Activated CD4-positive, alpha-beta T cell treated with anti-CD3 and anti-CD28 coated beads for 36 hours (primary cell): ENCODE results near the gene CHMP2B. TPM values are rescaled to one million over a fixed set of nuclear protein-coding genes. Genes with fewer than 3 reads are reported as not detected.
A peak's percentile ranks its signal among the peaks of the same experiment; 100 is the strongest.
"Not testable (repeated sequence)": the region's sequence is repeated elsewhere in the genome, so short reads cannot be mapped to it uniquely, and the experiment has no call there.

Experiments
- ATAC-seq: fragments of 200-7000 bp; cut with Tn5 transposase; one replicate; pipeline ENCODE4 v1.10.0; 2021; ENCODE audit warnings: mild to moderate bottlenecking, moderate library complexity
- CTCF ChIA-PET: fragments of 350-600 bp; sonication (Branson Sonifier 250); formaldehyde crosslinking; loops from one replicate; lab custom pipeline; 2021; ENCODE audit warnings: antibody characterized with exemption; lab: Charles Lee
- POLR2A ChIA-PET: fragments of 350-600 bp; sonication (Branson Sonifier 250); formaldehyde crosslinking; loops from one replicate; lab custom pipeline; 2021; ENCODE audit warnings: antibody characterized with exemption, inconsistent platforms; lab: Charles Lee
- DNase-seq: peaks from one replicate; pipeline ENCODE4 v3.0.0-alpha.2; 2020
- H3K27ac Mint-ChIP-seq: one replicate; pipeline ENCODE4 v1.8.0; 2021; ENCODE audit warnings: mixed read lengths
- H3K27me3 Mint-ChIP-seq: one replicate; pipeline ENCODE4 v1.8.0; 2021; ENCODE audit warnings: mixed read lengths
- H3K36me3 Mint-ChIP-seq: one replicate; pipeline ENCODE4 v1.8.0; 2021; ENCODE audit warnings: low read depth, mixed read lengths
- H3K4me1 Mint-ChIP-seq: one replicate; pipeline ENCODE4 v1.8.0; 2021; ENCODE audit warnings: mixed read lengths
- H3K4me3 Mint-ChIP-seq: one replicate; pipeline ENCODE4 v1.8.0; 2021; ENCODE audit warnings: mild to moderate bottlenecking, moderate library complexity, mixed read lengths
- H3K9me3 Mint-ChIP-seq: one replicate; pipeline ENCODE4 v1.8.0; 2021; ENCODE audit warnings: low read depth, mixed read lengths
- intact Hi-C, 2 experiments: fragments of 100-400 bp; cut with DNase I in 1 of 2; cut with micrococcal nuclease in 1 of 2; formaldehyde crosslinking; loops; one replicate each; pipeline versions ENCODE4 v1.14.2 to v1.15.1; 2022 to 2024; cut with DNase I, micrococcal nuclease
- total RNA-seq, 2 experiments: library from RNA; stranded (reverse); gene quantifications; one replicate each; pipeline ENCODE4 v1.2.3, GENCODE V29; 2021

The CHMP2B gene
- total RNA-seq, 2 experiments from 2014 or later, result 25.4 to 29.4 TPM

DNA sequence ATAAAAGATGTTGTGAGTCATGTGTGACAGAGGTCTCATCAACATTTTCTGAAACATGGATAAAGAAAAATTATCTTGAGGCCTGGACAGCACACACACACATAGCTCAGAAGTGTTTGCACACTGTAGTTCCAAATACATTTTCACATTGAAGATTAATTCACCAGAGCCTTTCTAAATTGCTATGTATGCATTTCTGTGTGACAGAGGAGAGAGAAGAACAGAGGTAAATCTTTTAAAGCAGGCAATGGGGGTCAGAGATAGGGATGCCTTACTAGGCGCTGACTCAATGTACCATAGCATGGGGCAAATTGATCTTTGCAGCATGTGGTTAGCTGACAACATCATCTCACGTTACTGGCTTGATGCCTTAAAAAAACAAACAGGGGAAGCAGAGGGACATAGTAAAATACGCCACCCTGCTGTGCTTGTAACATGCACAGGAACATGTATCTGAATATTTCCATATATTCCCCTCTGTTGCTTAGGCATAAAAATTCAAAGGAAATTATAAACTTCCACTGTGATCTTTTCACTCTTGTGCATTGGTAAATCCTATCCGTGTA is 41.6 kb downstream of the CHMP2B start:
- no peak overlapping the region for H3K4me3 Mint-ChIP-seq
- intact Hi-C loops, result no loop called here

DNA sequence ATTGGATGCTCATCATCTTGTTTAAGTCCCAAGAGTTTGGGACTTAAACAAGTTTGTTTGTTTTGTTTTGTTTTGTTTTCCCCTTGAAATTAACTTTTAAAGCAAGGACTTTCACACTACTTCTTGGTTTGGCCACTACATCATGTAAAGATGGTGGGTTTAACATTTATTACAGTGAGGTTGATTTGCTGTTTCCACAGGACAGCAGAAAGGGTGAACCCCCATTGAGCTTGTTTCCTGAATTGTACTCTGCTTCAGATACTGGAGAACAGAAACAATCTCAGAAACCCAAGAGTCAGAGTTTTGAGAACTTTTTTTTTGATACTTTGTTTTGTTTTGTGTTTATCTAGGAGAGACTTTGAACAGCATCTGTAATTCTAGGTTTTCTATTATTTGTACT is 42.6 kb downstream of the CHMP2B start:
- DNase-seq (no peak), ATAC-seq (no peak)
- Mint-ChIP-seq H3K27ac (no peak overlapping the region), H3K4me3 (no peak overlapping the region), H3K36me3 (no peaks in the 10 kb centered on the region), H3K27me3 (peaks cover 2% of the 10 kb centered on the region), H3K9me3 (no peaks in the 10 kb centered on the region), H3K4me1 (peaks cover 26% of the 10 kb centered on the region)
- ChIA-PET CTCF (interaction anchor here (0.7 to 4.6 kb wide), 3 partner anchors 9 to 43 kb away, joined by 3 to 28 read pairs (median 9); no protein-coding TSS in a partner anchor), POLR2A (no interaction called here)
- intact Hi-C loops, result no loop called here

More for the DNA sequence above, 41.6 kb downstream of the CHMP2B start:
- Mint-ChIP-seq H3K9me3 (no peaks in the 10 kb centered on the region), H3K27ac (peak overlapping the region; percentile 51), H3K4me1 (peaks cover 26% of the 10 kb centered on the region), H3K27me3 (peaks cover 2% of the 10 kb centered on the region), H3K36me3 (no peaks in the 10 kb centered on the region)
- no peak for DNase-seq
- ChIA-PET CTCF (interaction anchor here (4.6 kb wide), 1 partner anchor 8 kb away, joined by 28 read pairs; no protein-coding TSS in a partner anchor), POLR2A (no interaction called here)
- no peak for ATAC-seq

DNA sequence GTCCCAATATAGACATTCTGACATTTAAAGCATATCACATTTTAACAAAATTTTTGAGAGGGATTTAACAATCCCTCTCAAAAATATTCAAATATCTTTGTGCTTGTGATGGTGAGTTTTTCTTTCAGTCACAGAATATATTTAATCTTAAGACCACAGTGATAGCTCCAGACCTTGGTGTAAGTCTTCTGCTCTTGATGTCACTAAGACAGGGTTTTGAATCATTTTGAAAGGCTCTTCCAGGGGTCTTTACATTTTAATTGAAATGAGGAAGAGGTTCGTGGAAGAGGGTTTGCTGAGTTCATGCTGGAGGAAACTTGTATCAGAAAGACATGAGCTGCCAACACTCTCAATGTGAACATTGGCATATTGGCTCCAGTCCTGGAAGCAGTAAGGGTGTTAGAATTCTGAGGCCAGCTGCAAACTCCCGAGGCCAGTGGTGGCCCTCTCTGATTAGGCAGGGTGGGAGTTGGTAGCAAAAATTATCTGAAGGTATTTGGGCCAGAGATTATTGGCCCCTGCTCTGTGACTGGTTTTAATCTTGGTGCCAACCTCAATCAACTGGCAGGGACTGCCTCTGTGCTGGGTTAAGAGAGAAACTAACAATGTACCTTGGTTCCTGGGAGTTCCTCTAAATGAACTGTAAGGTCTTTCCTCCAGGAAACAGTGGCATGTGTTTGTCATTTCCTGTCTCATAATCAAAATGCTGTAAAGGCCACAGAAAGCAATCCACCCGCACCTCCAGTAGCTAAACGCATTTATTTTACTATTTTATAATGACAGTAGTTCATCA is 44.0 kb downstream of the CHMP2B start:
- ChIA-PET POLR2A (interaction anchor here (0.6 kb wide), 1 partner anchor 80 kb away, joined by 3 read pairs; no protein-coding TSS in a partner anchor), CTCF (interaction anchor here (1.1 to 4.6 kb wide), 3 partner anchors 11 to 35 kb away, joined by 3 to 28 read pairs (median 9); no protein-coding TSS in a partner anchor)
- DNase-seq (no peak), ATAC-seq (peak; percentile 69)
- intact Hi-C loops, result no loop called here
- Mint-ChIP-seq H3K27me3 (peaks cover 2% of the 10 kb centered on the region), H3K4me3 (no peak overlapping the region), H3K36me3 (no peaks in the 10 kb centered on the region), H3K27ac (peak overlapping the region; percentile 7), H3K9me3 (no peaks in the 10 kb centered on the region), H3K4me1 (peaks cover 26% of the 10 kb centered on the region)

DNA sequence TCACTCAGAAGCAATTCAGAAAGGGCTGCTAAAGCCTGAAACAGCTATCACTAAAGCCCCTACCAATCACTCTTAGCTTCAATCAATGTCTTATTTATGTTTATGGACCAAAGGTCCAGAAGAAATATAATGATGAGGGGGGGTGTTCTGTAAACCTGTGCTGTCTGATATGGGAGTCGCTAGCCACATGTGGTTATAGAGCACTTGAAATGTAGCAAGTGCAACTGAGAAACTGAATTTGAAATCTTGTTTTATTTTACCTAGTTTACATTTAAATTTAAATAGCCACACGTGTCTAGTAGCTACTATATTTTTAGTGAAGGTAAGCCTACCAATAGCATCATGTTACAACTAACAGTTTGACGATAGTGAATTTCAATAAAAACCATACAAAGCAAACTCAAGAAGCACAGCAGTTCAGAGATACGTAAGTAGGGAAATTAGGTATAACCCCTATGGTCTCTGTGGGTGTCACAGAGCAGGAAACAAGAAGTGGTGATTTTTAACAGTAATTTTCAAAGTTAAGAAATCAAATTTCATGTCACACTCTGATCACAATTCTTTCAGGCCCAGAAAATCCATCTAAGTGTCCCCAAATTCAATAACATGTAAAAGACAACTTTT is 45.7 kb downstream of the CHMP2B start:
- H3K27ac Mint-ChIP-seq, result no peak overlapping the region
- DNase-seq, result no peak
- no peak overlapping the region for H3K4me3 Mint-ChIP-seq
- ChIA-PET POLR2A (no interaction called here), CTCF (interaction anchor here (0.6 to 4.6 kb wide), 3 partner anchors 8 to 44 kb away, joined by 3 to 28 read pairs (median 3); no protein-coding TSS in a partner anchor)
- intact Hi-C loops, result no loop called here
- H3K9me3 Mint-ChIP-seq, result no peaks in the 10 kb centered on the region
- H3K4me1 Mint-ChIP-seq, result peaks cover 26% of the 10 kb centered on the region
- H3K27me3 Mint-ChIP-seq, result peaks cover 2% of the 10 kb centered on the region
- H3K36me3 Mint-ChIP-seq, result no peaks in the 10 kb centered on the region
- peak; percentile 74 for ATAC-seq

DNA sequence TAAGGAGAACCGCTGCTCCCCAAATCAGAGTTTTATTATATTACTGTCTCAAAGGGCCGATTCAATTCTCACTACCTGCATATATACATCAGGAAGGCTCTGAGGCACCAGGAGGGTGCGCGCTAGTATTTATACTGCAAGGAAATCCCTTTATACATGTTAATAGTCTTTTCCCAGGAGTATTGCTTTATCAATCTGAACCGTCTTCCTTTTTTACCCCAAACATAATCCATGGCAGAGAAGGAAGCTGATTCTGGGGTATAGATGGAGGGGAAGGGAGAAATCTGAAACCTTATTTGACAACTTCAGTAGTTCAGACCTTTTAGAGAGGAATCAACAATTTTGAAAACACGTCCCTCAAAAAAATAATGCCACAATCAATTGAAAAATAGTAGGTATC is 49.4 kb downstream of the CHMP2B start, which contains the start of gene POU1F1:
Gene POU1F1 (minus strand): TSS at position 101 of the 400 bp plus-strand sequence. CDS start 122 bp downstream, outside the sequence.
- ChIA-PET CTCF (no interaction called here), POLR2A (no interaction called here)
- peaks cover 13% of the 10 kb centered on the region for H3K4me1 Mint-ChIP-seq
- no peaks in the 10 kb centered on the region for H3K9me3 Mint-ChIP-seq
- no peak for DNase-seq
- no peaks in the 10 kb centered on the region for H3K36me3 Mint-ChIP-seq
- intact Hi-C loops, result no loop called here
- H3K4me3 Mint-ChIP-seq, result no peak within 1 kb of the TSS
- peaks cover 2% of the 10 kb centered on the region for H3K27me3 Mint-ChIP-seq
- no peak for ATAC-seq
- H3K27ac Mint-ChIP-seq, result no peak within 1 kb of the TSS

DNA sequence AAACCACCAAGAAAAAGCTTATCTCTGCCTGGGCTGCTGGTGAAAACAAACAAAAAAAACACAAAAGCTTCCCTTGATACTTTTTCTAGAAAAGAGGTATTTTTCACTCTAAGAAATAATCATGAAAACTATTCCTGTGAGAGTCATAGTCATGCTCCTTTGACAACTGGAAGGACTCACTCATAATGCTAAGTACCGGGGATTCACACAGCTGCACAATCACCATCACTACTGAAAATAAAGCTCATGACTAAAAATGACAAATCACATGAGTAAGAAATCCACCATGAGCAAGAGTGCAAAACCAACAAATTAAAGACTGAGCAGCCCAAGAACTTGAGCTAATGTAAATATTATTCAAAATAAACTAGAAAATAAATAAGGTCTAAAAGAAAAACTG is 59.9 kb downstream of the CHMP2B start:
- Mint-ChIP-seq H3K9me3 (no peaks in the 10 kb centered on the region), H3K4me3 (no peak overlapping the region), H3K27me3 (peaks cover 3% of the 10 kb centered on the region), H3K27ac (no peak overlapping the region), H3K36me3 (no peaks in the 10 kb centered on the region), H3K4me1 (peaks cover 3% of the 10 kb centered on the region)
- intact Hi-C loops, result no loop called here
- peak; percentile 80 for ATAC-seq
- ChIA-PET CTCF (interaction anchor here (1.0 to 4.5 kb wide), 6 partner anchors 9 to 772 kb away, joined by 3 to 22 read pairs (median 3); partner anchors contain the start of genes CGGBP1 and ZNF654), POLR2A (no interaction called here)
- no peak for DNase-seq

DNA sequence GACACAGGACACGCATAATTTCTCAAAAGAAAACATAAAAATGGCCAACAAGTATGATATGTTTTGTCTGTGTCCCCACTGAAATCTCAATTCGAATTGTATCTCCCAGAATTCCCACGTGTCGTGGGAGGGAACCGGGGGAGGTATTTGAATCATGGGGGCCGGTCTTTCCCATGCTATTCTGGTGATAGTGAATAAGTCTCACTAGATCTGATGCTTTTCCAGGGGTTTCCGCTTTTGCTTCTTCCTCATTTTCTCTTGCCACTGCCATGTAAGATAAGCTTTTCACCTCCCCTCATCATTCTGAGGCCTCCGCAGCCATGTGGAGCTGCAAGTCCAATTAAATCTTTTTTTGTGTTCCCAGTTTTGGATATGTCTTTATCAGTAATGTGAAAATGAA is 61.3 kb downstream of the CHMP2B start:
- ChIA-PET POLR2A (no interaction called here), CTCF (interaction anchor here (4.5 kb wide), 1 partner anchor 9 kb away, joined by 22 read pairs; no protein-coding TSS in a partner anchor)
- ATAC-seq (no peak), DNase-seq (no peak)
- intact Hi-C loops, result no loop called here
- no peak overlapping the region for H3K4me3 Mint-ChIP-seq
- H3K27me3 Mint-ChIP-seq, result peaks cover 3% of the 10 kb centered on the region
- H3K9me3 Mint-ChIP-seq, result no peaks in the 10 kb centered on the region
- no peaks in the 10 kb centered on the region for H3K36me3 Mint-ChIP-seq
- H3K27ac Mint-ChIP-seq, result no peak overlapping the region
- H3K4me1 Mint-ChIP-seq, result peaks cover 3% of the 10 kb centered on the region

DNA sequence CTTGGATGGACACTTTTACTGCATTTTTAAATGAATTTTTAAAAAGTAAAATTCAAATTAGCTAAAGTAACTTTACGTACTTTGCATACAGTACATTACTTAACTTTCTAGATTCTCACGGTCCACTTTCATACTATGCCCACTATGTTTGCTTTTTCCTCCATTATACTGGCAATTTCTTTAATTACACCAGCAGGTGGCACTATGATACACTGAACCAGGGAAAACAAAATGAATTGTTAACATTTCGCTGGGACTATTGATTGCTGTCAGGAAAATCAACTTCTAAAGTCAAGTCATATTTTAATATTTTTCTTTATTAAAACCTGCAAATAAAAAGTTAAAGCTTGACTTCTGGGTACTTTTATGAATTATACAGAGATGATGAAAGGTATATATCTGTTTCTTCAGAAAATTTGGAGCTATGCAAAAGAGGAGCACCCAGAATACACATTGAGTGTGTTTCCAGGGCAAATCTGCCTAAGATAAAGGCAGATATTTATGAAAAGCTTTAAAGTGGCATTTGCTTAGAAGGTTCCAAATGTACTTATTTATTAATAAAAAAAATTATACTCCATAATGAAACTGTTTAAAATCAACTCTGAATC is 71.1 kb downstream of the CHMP2B start:
- H3K27ac Mint-ChIP-seq, result no peak overlapping the region
- H3K4me1 Mint-ChIP-seq, result no peaks in the 10 kb centered on the region
- no peaks in the 10 kb centered on the region for H3K9me3 Mint-ChIP-seq
- ATAC-seq (peak; percentile 44), DNase-seq (no peak)
- POLR2A ChIA-PET, result no interaction called here
- CTCF ChIA-PET, result interaction anchor here (0.6 to 2.0 kb wide), 30 partner anchors 10 to 882 kb away, joined by 3 to 22 read pairs (median 4); no protein-coding TSS in a partner anchor
- H3K36me3 Mint-ChIP-seq, result no peaks in the 10 kb centered on the region
- no peak overlapping the region for H3K4me3 Mint-ChIP-seq
- no peaks in the 10 kb centered on the region for H3K27me3 Mint-ChIP-seq
- intact Hi-C loops, result loop anchor here (1.0 to 2.0 kb wide), 5 partner anchors 205 to 883 kb away; no protein-coding TSS in a partner anchor

DNA sequence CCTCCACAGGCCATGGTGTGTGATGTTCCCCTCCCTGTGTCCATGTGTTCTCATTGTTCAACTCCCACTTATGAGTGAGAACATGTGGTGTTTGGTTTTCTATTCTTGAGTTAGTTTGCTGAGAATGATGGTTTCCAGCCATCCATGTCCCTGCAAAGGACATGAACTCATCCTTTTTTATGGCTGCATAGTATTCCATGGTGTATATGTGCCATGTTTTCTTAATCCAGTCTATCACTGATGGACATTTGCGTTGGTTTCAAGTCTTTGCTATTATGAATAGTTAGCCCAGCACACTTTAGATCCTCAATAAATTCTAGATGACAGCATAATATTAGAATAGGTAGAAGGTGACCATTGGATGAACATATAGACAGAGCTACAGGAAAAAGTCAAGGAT is 77.9 kb downstream of the CHMP2B start:
- H3K27ac Mint-ChIP-seq, POLR2A ChIA-PET, H3K4me1 Mint-ChIP-seq, H3K9me3 Mint-ChIP-seq, ATAC-seq, H3K36me3 Mint-ChIP-seq, H3K27me3 Mint-ChIP-seq, H3K4me3 Mint-ChIP-seq, DNase-seq, CTCF ChIA-PET, intact Hi-C loops: not testable (repeated sequence)
